ENCODE measurements around the gene SCAMP4.

SCAMP4 gene

GRCh38 chr19:1953037-1953436 is 47.8 kb downstream of the SCAMP4 start:
- DNase-seq (ENCODE audit: extremely low read depth, insufficient read length) = no peak
- no peak for TF ChIP-seq CTCF (IDR thresholded peaks at IDR 0.05; ENCODE audit: insufficient read depth, low read length, poor library complexity, severe bottlenecking)
- H3K4me3 ChIP-seq (replicated peaks; ENCODE audit: low read depth, low read length) = no peak overlapping the region
- H3K36me3 ChIP-seq (ENCODE audit: control insufficient read depth, insufficient read depth, low read length) = peaks cover 19% of the 10 kb centered on the region
- no peaks in the 10 kb centered on the region for H3K27me3 ChIP-seq (replicated peaks; ENCODE audit: control insufficient read depth, insufficient read depth, low read length)

GRCh38 chr19:1953441-1954094 is 48.4 kb downstream of the SCAMP4 start:
- DNase-seq (ENCODE audit: extremely low read depth, insufficient read length) = no peak
- H3K27me3 ChIP-seq (replicated peaks; ENCODE audit: control insufficient read depth, insufficient read depth, low read length) = no peaks in the 10 kb centered on the region
- no peak overlapping the region for H3K4me3 ChIP-seq (replicated peaks; ENCODE audit: low read depth, low read length)
- TF ChIP-seq CTCF (IDR thresholded peaks at IDR 0.05; ENCODE audit: insufficient read depth, low read length, poor library complexity, severe bottlenecking) = no peak
- H3K36me3 ChIP-seq (ENCODE audit: control insufficient read depth, insufficient read depth, low read length) = peaks cover 19% of the 10 kb centered on the region

GRCh38 chr19:1954532-1954933 is 49.3 kb downstream of the SCAMP4 start:
- no peaks in the 10 kb centered on the region for H3K27me3 ChIP-seq (replicated peaks; ENCODE audit: control insufficient read depth, insufficient read depth, low read length)
- peaks cover 19% of the 10 kb centered on the region for H3K36me3 ChIP-seq (ENCODE audit: control insufficient read depth, insufficient read depth, low read length)
- no peak for TF ChIP-seq CTCF (IDR thresholded peaks at IDR 0.05; ENCODE audit: insufficient read depth, low read length, poor library complexity, severe bottlenecking)
- no peak for DNase-seq (ENCODE audit: extremely low read depth, insufficient read length)
- no peak overlapping the region for H3K4me3 ChIP-seq (replicated peaks; ENCODE audit: low read depth, low read length)

- TF ChIP-seq CTCF (IDR thresholded peaks at IDR 0.05; ENCODE audit: insufficient read depth, low read length, poor library complexity, severe bottlenecking) = no peak
- DNase-seq (ENCODE audit: extremely low read depth, insufficient read length) = no peak
- Histone ChIP-seq H3K27me3 (replicated peaks; ENCODE audit: control insufficient read depth, insufficient read depth, low read length) (no peaks in the 10 kb centered on the region), H3K4me3 (replicated peaks; ENCODE audit: low read depth, low read length) (no peak overlapping the region), H3K36me3 (ENCODE audit: control insufficient read depth, insufficient read depth, low read length) (peaks cover 16% of the 10 kb centered on the region)
These were observed 50.2 kb downstream of the SCAMP4 start for GRCh38 chr19:1955171-1956121.

GRCh38 chr19:1956122-1956494 is 50.9 kb downstream of the SCAMP4 start:
- no peak for DNase-seq (ENCODE audit: extremely low read depth, insufficient read length)
- no peak for TF ChIP-seq CTCF (IDR thresholded peaks at IDR 0.05; ENCODE audit: insufficient read depth, low read length, poor library complexity, severe bottlenecking)
- H3K36me3 ChIP-seq (ENCODE audit: control insufficient read depth, insufficient read depth, low read length) = peaks cover 16% of the 10 kb centered on the region
- no peaks in the 10 kb centered on the region for H3K27me3 ChIP-seq (replicated peaks; ENCODE audit: control insufficient read depth, insufficient read depth, low read length)
- H3K4me3 ChIP-seq (replicated peaks; ENCODE audit: low read depth, low read length) = no peak overlapping the region

Measured in GM06990 (cell line).